ENCODE data around the gene CABP7.

CABP7 gene

DNA sequence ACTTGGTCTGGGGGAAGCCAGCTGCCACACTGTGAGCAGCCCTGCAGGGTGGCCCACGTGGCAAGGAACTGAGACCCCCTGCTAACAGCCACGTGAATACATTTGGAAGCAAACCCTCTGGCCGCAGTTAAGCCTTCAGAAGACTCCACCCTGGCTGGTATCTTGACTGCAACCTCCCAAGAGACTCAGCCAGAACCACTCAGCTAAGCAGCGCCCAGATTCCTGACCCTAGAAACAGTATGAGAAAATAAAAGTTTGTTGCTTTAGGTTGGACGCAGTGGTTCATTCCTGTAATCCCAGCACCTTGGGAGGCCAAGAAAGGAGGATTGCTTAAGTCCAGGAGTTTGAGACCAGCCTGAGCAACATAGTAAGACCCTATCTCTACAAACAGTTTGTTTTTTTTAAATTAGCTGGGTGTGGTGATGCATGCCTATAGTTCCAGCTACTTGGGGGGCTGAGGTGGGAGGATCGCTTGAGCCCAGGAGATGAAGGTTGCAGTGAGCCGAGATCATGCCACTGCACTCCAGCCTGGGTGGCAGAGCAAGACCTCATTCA lies 38.3 kb downstream of the CABP7 start:
- H4K20me1 ChIP-seq (ENCODE audit: insufficient read depth, low read length) = no peaks in the 10 kb centered on the region
- H3K79me2 ChIP-seq (ENCODE audit: insufficient read depth, low read length) = no peaks in the 10 kb centered on the region
- no peak overlapping the region for H3K4me2 ChIP-seq (ENCODE audit: low read length)
- no peak overlapping the region for H3K4me3 ChIP-seq (ENCODE audit: low read depth, low read length, poor library complexity, severe bottlenecking)
- no peaks in the 10 kb centered on the region for H3K27me3 ChIP-seq (ENCODE audit: insufficient read depth, low read length)
- no peak for TF ChIP-seq EZH2 (IDR thresholded peaks at IDR 0.05; ENCODE audit: borderline replicate concordance, low read length)
- TF ChIP-seq, protein P1, sequence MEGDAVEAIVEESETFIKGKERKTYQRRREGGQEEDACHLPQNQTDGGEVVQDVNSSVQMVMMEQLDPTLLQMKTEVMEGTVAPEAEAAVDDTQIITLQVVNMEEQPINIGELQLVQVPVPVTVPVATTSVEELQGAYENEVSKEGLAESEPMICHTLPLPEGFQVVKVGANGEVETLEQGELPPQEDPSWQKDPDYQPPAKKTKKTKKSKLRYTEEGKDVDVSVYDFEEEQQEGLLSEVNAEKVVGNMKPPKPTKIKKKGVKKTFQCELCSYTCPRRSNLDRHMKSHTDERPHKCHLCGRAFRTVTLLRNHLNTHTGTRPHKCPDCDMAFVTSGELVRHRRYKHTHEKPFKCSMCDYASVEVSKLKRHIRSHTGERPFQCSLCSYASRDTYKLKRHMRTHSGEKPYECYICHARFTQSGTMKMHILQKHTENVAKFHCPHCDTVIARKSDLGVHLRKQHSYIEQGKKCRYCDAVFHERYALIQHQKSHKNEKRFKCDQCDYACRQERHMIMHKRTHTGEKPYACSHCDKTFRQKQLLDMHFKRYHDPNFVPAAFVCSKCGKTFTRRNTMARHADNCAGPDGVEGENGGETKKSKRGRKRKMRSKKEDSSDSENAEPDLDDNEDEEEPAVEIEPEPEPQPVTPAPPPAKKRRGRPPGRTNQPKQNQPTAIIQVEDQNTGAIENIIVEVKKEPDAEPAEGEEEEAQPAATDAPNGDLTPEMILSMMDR (IDR thresholded peaks at IDR 0.05; ENCODE audit: low read length) = no peak
- H3K27ac ChIP-seq (ENCODE audit: low read depth, low read length, poor library complexity, severe bottlenecking) = no peak overlapping the region
- no peak overlapping the region for H2AFZ ChIP-seq (ENCODE audit: low read length)
- no peaks in the 10 kb centered on the region for H3K36me3 ChIP-seq (ENCODE audit: insufficient read depth, low read length)
- H3K9ac ChIP-seq (ENCODE audit: low read length) = no peak overlapping the region
- no peaks in the 10 kb centered on the region for H3K4me1 ChIP-seq (ENCODE audit: insufficient read depth, low read length, severe bottlenecking)
- no peaks in the 10 kb centered on the region for H3F3A ChIP-seq (ENCODE audit: insufficient read depth, low read length)
- H3K9me3 ChIP-seq (ENCODE audit: low read length) = no peaks in the 10 kb centered on the region
- no peaks in the 10 kb centered on the region for H3K9me2 ChIP-seq (ENCODE audit: low read depth, low read length)

DNA sequence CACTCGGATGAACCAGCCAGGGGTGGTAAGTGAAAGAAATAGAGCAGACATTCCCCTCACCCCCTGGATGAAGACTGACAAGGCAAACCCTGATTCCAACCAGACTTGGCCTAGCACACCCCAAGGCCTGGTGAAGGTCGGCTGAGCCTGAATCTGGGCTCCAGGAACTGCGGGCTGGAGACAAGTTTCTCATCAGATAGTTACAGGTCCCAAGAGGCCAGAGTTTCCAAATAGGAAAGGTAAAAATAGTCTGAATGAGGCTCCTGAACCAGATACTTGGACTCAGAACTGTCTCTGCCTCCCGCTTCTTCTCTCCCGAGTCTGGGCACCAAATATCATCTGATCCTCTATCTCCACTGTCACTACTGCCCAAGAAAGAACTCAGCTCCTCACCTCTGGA lies 39.2 kb downstream of the CABP7 start:
- Histone ChIP-seq H3K4me2 (ENCODE audit: low read length) (no peak overlapping the region), H3F3A (ENCODE audit: insufficient read depth, low read length) (no peaks in the 10 kb centered on the region), H2AFZ (ENCODE audit: low read length) (no peak overlapping the region), H3K9me2 (ENCODE audit: low read depth, low read length) (no peaks in the 10 kb centered on the region), H3K27me3 (ENCODE audit: insufficient read depth, low read length) (no peaks in the 10 kb centered on the region), H3K9ac (ENCODE audit: low read length) (no peak overlapping the region), H3K9me3 (ENCODE audit: low read length) (no peaks in the 10 kb centered on the region), H4K20me1 (ENCODE audit: insufficient read depth, low read length) (no peaks in the 10 kb centered on the region), H3K79me2 (ENCODE audit: insufficient read depth, low read length) (no peaks in the 10 kb centered on the region), H3K27ac (ENCODE audit: low read depth, low read length, poor library complexity, severe bottlenecking) (no peak overlapping the region), H3K36me3 (ENCODE audit: insufficient read depth, low read length) (no peaks in the 10 kb centered on the region), H3K4me1 (ENCODE audit: insufficient read depth, low read length, severe bottlenecking) (no peaks in the 10 kb centered on the region), H3K4me3 (ENCODE audit: low read depth, low read length, poor library complexity, severe bottlenecking) (no peak overlapping the region)
- TF ChIP-seq EZH2 (IDR thresholded peaks at IDR 0.05; ENCODE audit: borderline replicate concordance, low read length) = no peak

DNA sequence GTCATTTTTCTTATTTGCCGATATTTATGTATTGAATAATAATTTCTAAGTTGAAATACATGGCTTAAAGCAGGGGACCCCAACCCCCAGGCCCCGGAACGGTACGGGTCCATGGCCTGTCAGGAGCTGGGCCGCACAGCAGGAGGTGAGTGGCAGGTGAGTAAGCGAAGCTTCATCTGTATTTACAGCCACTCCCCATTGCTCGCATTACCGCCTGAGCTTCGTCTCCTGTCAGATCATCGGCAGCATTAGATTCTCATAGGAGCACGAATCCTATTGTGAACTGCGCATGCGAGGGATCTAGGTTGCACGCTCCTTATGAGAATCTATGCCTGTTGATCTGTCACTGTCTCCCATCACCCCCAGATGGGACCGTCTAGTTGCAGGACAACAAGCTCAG lies 42.5 kb downstream of the CABP7 start:
- no peak for TF ChIP-seq EZH2 (IDR thresholded peaks at IDR 0.05; ENCODE audit: borderline replicate concordance, low read length)
- TF ChIP-seq, protein P1 (IDR thresholded peaks at IDR 0.05; ENCODE audit: low read length) = no peak

More for the DNA sequence above, 42.5 kb downstream of the CABP7 start:
- H3K9me3 ChIP-seq (ENCODE audit: low read length) = no peaks in the 10 kb centered on the region
- H3K27ac ChIP-seq (ENCODE audit: low read depth, low read length, poor library complexity, severe bottlenecking) = no peak overlapping the region
- no peak overlapping the region for H3K4me2 ChIP-seq (ENCODE audit: low read length)
- no peak overlapping the region for H3K4me3 ChIP-seq (ENCODE audit: low read depth, low read length, poor library complexity, severe bottlenecking)
- H3K4me1 ChIP-seq (ENCODE audit: insufficient read depth, low read length, severe bottlenecking) = peaks cover 9% of the 10 kb centered on the region
- H3K9ac ChIP-seq (ENCODE audit: low read length) = no peak overlapping the region
- no peaks in the 10 kb centered on the region for H3K9me2 ChIP-seq (ENCODE audit: low read depth, low read length)
- H4K20me1 ChIP-seq (ENCODE audit: insufficient read depth, low read length) = no peaks in the 10 kb centered on the region
- no peak overlapping the region for H2AFZ ChIP-seq (ENCODE audit: low read length)
- no peaks in the 10 kb centered on the region for H3F3A ChIP-seq (ENCODE audit: insufficient read depth, low read length)
- no peaks in the 10 kb centered on the region for H3K36me3 ChIP-seq (ENCODE audit: insufficient read depth, low read length)
- no peaks in the 10 kb centered on the region for H3K79me2 ChIP-seq (ENCODE audit: insufficient read depth, low read length)
- H3K27me3 ChIP-seq (ENCODE audit: insufficient read depth, low read length) = no peaks in the 10 kb centered on the region
